ENCODE measurements around the gene TALDO1. TPM values are rescaled to one million over a fixed set of nuclear protein-coding genes. Genes with fewer than 3 reads are reported as not detected.
"Not testable (repeated sequence)": the region's sequence is repeated elsewhere in the genome, so short reads cannot be mapped to it uniquely, and the experiment has no call there.

The TALDO1 gene
- total RNA-seq, 1 donor from 2014 or later = 86.7 TPM

GRCh38 chr11:734541-734940 lies 12.7 kb upstream of the TALDO1 start:
- not testable (repeated sequence) for DNase-seq (ENCODE audit: low read depth in 2 of 2)

- DNase-seq (ENCODE audit: low read depth in 2 of 2) = no peak
These were observed 9.9 kb upstream of the TALDO1 start for GRCh38 chr11:737366-737765.

GRCh38 chr11:737899-738298 lies 9.4 kb upstream of the TALDO1 start:
- DNase-seq (ENCODE audit: low read depth in 2 of 2) = not testable (repeated sequence)

GRCh38 chr11:742156-742546 lies 5.1 kb upstream of the TALDO1 start:
- no peak for DNase-seq (ENCODE audit: low read depth in 2 of 2)

GRCh38 chr11:742571-743201 lies 4.6 kb upstream of the TALDO1 start:
- no peak for DNase-seq (ENCODE audit: low read depth in 2 of 2)

- DNase-seq (ENCODE audit: low read depth in 2 of 2) = no peak
These were observed 1.8 kb upstream of the TALDO1 start for GRCh38 chr11:745428-745827.

GRCh38 chr11:746289-747157 lies 741 bp upstream of the TALDO1 start:
- DNase-seq (ENCODE audit: low read depth in 2 of 2) = no peak

GRCh38 chr11:748007-748359 lies 719 bp downstream of the TALDO1 start:
- peak; percentile 38 to 41 for DNase-seq (ENCODE audit: low read depth in 2 of 2)

- no peak for DNase-seq (ENCODE audit: low read depth in 2 of 2)
These were observed 2.5 kb downstream of the TALDO1 start for GRCh38 chr11:749731-750130.

GRCh38 chr11:760236-760635 lies 13.0 kb downstream of the TALDO1 start:
- DNase-seq (ENCODE audit: low read depth in 2 of 2) = no peak

- DNase-seq (ENCODE audit: low read depth in 2 of 2) = no peak
These were observed 14.4 kb downstream of the TALDO1 start for GRCh38 chr11:761526-762108.

- peak in 1 of 2 donors; percentile 51 for DNase-seq (ENCODE audit: low read depth in 2 of 2)
These were observed 15.3 kb downstream of the TALDO1 start for GRCh38 chr11:762421-763072.

- DNase-seq (ENCODE audit: low read depth in 2 of 2) = no peak
These were observed 15.8 kb downstream of the TALDO1 start for GRCh38 chr11:763073-763463.

- DNase-seq (ENCODE audit: low read depth in 2 of 2) = no peak
These were observed 16.5 kb downstream of the TALDO1 start for GRCh38 chr11:763549-764321.

- DNase-seq (ENCODE audit: low read depth in 2 of 2) = no peak
These were observed 17.2 kb downstream of the TALDO1 start for GRCh38 chr11:764322-765024.

GRCh38 chr11:765025-765801 lies 17.9 kb downstream of the TALDO1 start:
- DNase-seq (ENCODE audit: low read depth in 2 of 2) = peak; percentile 67 to 73

- DNase-seq (ENCODE audit: low read depth in 2 of 2) = no peak
These were observed 18.5 kb downstream of the TALDO1 start for GRCh38 chr11:765802-766091.

GRCh38 chr11:766106-766935 lies 19.1 kb downstream of the TALDO1 start:
- no peak for DNase-seq (ENCODE audit: low read depth in 2 of 2)

- no peak for DNase-seq (ENCODE audit: low read depth in 2 of 2)
These were observed 19.6 kb downstream of the TALDO1 start for GRCh38 chr11:766936-767210.

GRCh38 chr11:767238-767637 lies 20.0 kb downstream of the TALDO1 start:
- DNase-seq (ENCODE audit: low read depth in 2 of 2) = no peak
